Globus pallidus (tissue), 1 donor: ENCODE results near the gene FRAS1.

Source experiments
- DNase-seq: peaks from one replicate; pipeline ENCODE4 v3.0.0-alpha.2; 2015; ENCODE audit warnings: low spot score

FRAS1 gene

DNA sequence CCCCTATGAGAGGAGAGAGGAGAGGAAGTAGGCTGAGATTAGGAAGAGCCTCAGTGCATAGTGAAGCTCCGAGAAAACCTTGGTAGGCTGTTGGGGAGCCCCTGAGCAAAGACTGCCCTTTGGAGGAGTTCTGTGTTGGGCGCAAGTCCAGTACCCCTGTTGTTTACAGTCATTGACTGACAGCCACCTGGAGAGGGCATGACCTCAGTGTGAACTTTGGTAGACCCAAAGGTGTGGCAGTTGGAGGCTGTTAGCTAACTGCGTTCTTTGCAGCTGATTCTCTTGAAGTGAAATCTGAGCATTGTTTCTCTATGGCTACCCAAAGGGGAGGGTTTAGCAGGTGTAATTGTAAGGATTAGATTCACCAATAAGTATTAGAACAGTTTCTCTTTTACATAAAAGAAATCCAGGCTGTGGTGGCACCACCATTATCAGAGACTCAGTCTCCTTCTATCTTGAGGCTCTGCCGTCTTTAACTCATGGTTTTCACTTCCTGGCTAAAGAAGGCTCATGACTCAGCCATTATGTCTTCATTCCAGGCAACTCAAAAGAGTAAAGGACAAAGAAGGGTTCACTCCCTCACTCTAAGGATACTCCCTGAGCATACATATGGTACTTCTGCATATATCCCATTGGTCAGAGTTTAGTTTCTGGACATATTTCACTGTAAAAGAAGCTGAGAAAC, 527.9 kb downstream of the FRAS1 start:
- no peak for DNase-seq

DNA sequence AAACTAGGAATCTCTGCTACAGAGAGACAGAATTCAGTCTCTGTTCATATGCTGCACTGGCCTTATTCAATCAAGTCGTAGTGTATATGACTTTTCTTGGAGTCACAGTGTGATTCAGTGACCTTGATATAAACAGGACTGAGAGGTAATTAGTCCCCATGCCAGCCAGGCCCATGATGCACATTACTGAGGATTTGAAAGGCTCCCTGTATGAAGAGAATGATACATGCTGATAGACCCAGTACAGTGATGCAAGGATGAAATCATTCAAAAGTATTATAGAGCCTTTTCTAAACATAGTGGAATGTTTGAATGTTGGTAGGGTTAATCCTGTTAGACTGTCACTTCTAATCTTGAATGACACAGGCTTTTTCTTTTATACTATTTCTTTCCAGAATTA, 528.5 kb downstream of the FRAS1 start:
- DNase-seq: no peak

DNA sequence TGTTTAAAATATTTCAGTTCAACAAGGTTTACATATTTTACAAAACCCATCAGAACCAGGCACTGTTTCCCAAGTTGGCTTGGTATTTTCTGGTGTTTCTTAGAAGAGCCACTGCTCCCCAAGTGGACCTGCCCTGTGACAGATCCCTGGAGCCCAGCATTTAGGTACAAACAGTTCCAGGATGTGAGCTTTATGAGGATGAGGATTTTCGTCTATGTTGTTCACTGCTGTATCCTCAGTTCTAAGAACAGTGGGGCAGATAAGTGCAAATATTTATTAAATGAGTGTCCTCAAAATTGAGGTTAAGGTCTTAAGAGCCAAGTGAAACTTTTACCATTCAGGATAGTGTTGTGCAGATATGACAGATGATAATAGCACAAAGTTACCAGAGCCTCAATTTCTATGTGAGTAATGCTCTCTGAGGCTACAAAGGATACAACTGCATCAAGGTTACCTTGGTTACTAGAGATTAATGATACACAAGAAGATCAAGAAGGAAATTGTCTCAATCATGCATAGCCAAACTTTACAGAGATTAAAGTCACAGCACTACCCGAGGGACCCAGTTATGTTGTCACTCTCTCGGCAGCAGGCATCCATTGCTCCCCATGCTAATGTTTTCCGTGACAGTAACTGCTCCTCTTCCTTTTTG, 531.9 kb downstream of the FRAS1 start:
- no peak for DNase-seq

DNA sequence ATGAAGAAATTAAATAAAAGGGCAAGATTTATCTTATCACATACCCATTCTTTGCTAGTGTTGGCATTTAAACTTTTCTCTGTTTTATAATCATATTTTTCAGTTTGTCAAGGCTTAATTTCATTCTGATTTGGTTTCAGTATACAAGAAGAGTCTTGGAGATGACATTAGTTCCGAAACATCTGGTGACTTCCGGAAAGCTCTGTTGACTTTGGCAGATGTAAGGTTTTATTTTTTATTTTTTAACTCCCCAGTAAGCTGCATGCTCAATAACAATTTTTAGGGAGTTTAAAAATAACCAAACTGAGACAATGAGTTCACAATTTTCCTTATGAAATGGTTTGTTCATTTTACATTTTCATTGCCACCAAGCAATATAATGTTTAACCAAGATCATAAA, 534.3 kb downstream of the FRAS1 start:
- no peak for DNase-seq

DNA sequence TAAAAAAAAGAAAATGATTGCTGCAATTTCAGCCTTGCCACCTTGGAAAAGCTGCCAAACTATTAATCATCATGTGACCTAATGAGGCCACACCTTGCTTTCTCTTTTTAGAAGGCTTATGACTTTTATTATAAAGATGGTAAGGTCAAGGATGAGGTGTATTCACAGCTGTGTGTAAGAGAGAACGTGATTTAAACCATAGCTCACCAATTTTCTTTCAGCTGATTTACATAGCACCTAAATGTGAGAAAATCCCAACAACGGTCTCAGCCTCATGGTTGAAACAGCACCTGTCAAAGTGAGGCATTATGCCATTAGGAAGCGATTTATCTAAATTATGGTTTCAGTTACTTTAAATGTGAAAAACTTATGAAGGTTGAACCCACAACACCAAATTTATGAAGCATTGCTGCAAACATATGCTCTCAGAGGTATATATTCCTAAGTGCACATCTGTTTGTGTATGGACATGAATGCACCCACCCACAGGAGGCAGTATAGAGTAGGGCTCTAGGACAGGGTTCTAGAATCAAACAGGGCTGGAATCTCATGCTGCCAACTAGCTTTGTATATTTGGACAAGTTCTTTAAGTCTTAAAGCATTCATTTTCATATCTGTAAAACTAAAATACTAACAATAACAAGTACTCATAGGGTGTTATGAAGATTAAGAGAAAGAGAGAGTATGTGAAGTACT, 535.1 kb downstream of the FRAS1 start:
- no peak for DNase-seq
